GM12801 (cell line): ENCODE results near the gene UBE2D2.

Experiments used
- CTCF ChIP-seq: IDR thresholded peaks from one replicate; pipeline ENCODE4 v1.5.1; 2011; ENCODE audit warnings: control low read depth; ENCODE audit not compliant: insufficient read length; ENCODE audit errors: extremely low read depth

The UBE2D2 gene

GRCh38 chr5:139648205-139649081 lies 87.3 kb downstream of the UBE2D2 start, which contains the start of gene CXXC5:
TSS of gene CXXC5 (plus strand) at chr5:139648349. CDS start at chr5:139680524, 32,175 bp downstream.
- TF ChIP-seq CTCF: no peak

DNA sequence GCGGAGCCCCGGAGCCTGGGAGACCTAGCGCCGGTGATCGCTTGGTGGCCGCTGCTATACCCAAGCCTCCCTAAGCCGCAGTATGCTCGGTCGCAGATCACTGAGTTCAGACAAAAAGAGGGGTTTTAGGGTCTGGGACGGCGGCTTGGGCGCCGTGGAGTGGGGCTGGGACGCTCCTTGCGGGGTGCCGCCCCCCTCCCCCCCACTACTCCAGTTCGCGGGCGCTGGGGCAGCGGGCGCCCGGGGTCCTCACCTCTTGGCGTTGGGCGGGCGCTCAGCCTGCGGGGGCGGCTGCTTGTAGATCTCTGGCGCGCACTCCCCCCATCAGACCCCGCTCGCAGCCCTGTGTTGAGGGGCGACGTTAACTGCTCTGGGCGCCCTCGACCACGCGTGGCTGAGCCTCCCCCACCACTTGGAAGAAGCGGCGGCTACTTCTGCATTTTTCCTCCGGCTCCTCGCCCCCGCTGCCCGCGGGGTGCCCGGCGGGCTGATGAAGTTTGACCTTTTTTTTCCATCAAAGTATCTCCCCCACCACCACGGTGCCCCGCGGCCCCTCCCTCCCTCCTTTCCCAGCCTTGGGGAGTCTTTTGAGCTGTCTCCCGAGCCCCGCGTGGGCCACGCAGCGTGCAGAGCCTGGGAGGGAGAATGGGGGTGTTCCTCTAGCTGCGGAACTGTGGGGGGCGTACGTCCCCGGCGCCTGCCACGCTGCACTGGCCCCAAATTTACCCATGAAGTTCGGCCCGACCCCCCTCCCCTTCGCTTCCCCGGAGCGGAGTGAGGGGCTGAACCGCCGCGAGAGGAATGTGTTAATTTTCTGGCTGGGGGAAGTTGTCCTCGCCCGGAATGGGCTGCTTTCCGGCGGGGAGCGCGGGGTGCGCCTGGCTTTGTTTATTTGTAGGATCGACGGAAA lies 88.2 kb downstream of the UBE2D2 start:
- TF ChIP-seq CTCF: no peak

- no peak for TF ChIP-seq CTCF
Observed at GRCh38 chr5:139650031-139650688, 89.0 kb downstream of the UBE2D2 start.

GRCh38 chr5:139650689-139651042 lies 89.5 kb downstream of the UBE2D2 start:
- no peak for TF ChIP-seq CTCF

DNA sequence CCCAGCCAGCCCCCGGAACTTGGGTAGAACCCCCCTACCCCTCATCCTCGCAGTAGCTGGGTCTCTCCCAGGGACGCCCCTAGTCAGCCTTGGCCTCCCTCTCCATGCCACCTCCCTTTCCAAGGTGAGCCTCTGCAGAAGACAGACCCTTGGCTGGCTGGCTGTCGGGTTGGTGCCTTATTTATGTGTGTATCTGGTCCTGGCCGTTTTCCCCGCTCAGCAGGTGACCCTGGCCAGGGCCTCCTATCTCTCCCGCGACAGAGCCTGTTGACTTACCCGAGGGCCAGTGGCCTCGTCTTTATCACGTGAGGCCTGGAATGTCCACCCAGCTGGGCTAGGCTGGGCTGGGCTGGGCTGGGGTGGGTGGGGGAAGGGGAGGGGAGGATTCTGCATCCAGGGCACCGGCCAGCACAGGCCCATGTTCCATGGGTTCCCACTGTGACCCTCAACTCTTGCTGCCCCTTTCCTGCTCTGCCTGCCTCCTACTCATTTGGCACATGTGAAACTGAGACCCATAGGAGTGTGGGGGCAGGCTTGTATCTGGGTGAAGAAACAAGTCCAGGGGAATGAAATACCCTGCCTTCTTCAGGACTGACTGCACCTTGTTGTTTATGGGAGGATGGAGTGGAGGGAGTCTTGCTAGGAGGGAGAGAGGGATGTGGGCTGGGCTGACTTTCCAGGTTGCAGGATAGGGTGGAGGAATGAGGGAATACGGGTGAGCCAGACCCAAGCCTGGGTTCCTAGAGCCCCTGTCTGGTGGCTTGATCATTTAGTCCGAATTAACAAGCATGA lies 90.1 kb downstream of the UBE2D2 start:
- no peak for TF ChIP-seq CTCF

- TF ChIP-seq CTCF: no peak
Observed at GRCh38 chr5:139651853-139652787, 91.0 kb downstream of the UBE2D2 start.
